ENCODE results near the gene BAHD1. TPM values are rescaled to one million over a fixed set of nuclear protein-coding genes. Genes with fewer than 3 reads are reported as not detected.

Gene BAHD1
- total and polyA plus RNA-seq, 2 donors (not counting 3 experiments of a cell fraction or from before 2014, with no cell fraction given): 6.3 to 19.1 TPM

GRCh38 chr15:40446144-40446543, 5.4 kb downstream of the BAHD1 start:
- H3K27ac ChIP-seq (ENCODE audit: insufficient read depth, low read depth, low read length): no peak overlapping the region
- CTCF ChIA-PET: interaction anchor here (1.5 kb wide), 1 partner anchor 61 kb away, joined by 4 read pairs; no protein-coding TSS in a partner anchor

More at GRCh38 chr15:40446144-40446543, 5.4 kb downstream of the BAHD1 start:
- TF ChIP-seq FOS (IDR thresholded peaks at IDR 0.05; ENCODE audit: borderline replicate concordance, insufficient read depth, low read length): no peak
- TF ChIP-seq GATA2 (IDR thresholded peaks at IDR 0.05; ENCODE audit: insufficient read depth, insufficient read length, low read depth, low read length): no peak
- no peak for TF ChIP-seq POLR2AphosphoS5 (IDR thresholded peaks at IDR 0.05; ENCODE audit: insufficient read depth, low read depth, low read length)
- TF ChIP-seq, protein P1, sequence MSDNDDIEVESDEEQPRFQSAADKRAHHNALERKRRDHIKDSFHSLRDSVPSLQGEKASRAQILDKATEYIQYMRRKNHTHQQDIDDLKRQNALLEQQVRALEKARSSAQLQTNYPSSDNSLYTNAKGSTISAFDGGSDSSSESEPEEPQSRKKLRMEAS (IDR thresholded peaks at IDR 0.05; ENCODE audit: insufficient read depth, insufficient read length): no peak
- TF ChIP-seq MYC (IDR thresholded peaks at IDR 0.05; ENCODE audit: low read depth, low read length): no peak
- TF ChIP-seq CTCF (IDR thresholded peaks at IDR 0.05; ENCODE audit: extremely low read depth in 1 of 2, insufficient read depth in 1 of 2, low read depth in 1 of 2, low read length in 2 of 2): no peak
- no peak for TF ChIP-seq EZH2 (IDR thresholded peaks at IDR 0.05; ENCODE audit: borderline replicate concordance, low read depth, low read length, severe bottlenecking)
- TF ChIP-seq POLR2A (IDR thresholded peaks at IDR 0.05; ENCODE audit: low read depth, low read length): no peak
- no peak for TF ChIP-seq JUN (IDR thresholded peaks at IDR 0.05; ENCODE audit: borderline replicate concordance, insufficient read depth, insufficient read length, low read depth)
- Histone ChIP-seq H3K9me1 (replicated peaks; ENCODE audit: control insufficient read depth, extremely low read depth, insufficient read depth, low read length) (no peaks in the 10 kb centered on the region), H2AFZ (ENCODE audit: low read depth, low read length) (no peak overlapping the region), H3K9ac (replicated peaks; ENCODE audit: extremely low read depth, insufficient read depth, low read length) (no peak overlapping the region), H4K20me1 (replicated peaks; ENCODE audit: control insufficient read depth, extremely low read depth, insufficient read depth, low read length) (peaks cover 2% of the 10 kb centered on the region), H3K36me3 (ENCODE audit: control insufficient read depth in 2 of 2, extremely low read depth in 1 of 2, insufficient read depth in 2 of 2, low read length in 2 of 2) (no peaks in the 10 kb centered on the region), H3K9me3 (replicated peaks; ENCODE audit: control insufficient read depth, insufficient read depth, low read length) (no peaks in the 10 kb centered on the region), H3K27me3 (ENCODE audit: control insufficient read depth in 2 of 2, insufficient read depth in 2 of 2, low read length in 2 of 2) (no peaks in the 10 kb centered on the region), H3K4me2 (ENCODE audit: insufficient read depth, low read length) (no peak overlapping the region), H3K79me2 (ENCODE audit: control insufficient read depth, insufficient read depth, low read length) (peaks cover 33% of the 10 kb centered on the region), H3K4me1 (ENCODE audit: control insufficient read depth, extremely low read depth, insufficient read depth, low read length) (no peaks in the 10 kb centered on the region), H3K4me3 (replicated peaks in 1 of 3; ENCODE audit: insufficient read depth in 1 of 3, low read depth in 1 of 3, low read length in 3 of 3) (no peak overlapping the region)
- intact Hi-C loops (cut with micrococcal nuclease) (no loop called here), dilution Hi-C loops (cut with MboI; ENCODE audit: extremely low pct_ligation_motif_present, low sequenced_read_pairs) (no loop called here)
- no peak for FAIRE-seq
- POLR2A ChIA-PET: no interaction called here
- no TSS peak for BruUV-seq (replicated peaks)
- DNase-seq (ENCODE audit: low read depth, low spot score): no peak
